ENCODE results near the gene EID2. TPM values are rescaled to one million over a fixed set of nuclear protein-coding genes. Genes with fewer than 3 reads are reported as not detected.

EID2 gene
- total and polyA plus RNA-seq, 2 of the 4 experiments (the other 2 are of a cell fraction) = 5.7 to 9.8 TPM

DNA sequence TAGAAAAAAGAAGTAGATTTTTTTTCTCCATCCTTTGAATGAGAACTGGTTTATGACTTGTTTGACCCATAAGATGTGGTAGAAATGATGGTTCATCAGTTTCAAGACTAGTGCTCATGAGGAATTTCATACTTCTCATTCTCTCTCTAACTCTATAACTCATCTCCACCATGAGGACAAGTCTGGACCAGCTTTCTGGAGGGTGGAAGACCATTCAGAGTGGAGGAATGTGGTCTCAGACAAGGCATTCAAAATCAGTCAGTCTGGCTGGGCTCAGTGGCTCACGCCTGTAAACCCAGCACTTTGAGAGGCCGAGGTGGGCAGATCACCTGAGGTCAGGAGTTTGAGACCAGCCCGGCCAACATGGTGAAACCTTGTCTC lies 3.5 kb upstream of the EID2 start:
- no peak for ATAC-seq (ENCODE audit: low read depth)

More for the DNA sequence above, 3.5 kb upstream of the EID2 start:
- no peak overlapping the region for H2BK15ac ChIP-seq (ENCODE audit: low read depth, low read length)
- H3K9me1 ChIP-seq (ENCODE audit: insufficient read depth, low read length) = no peaks in the 10 kb centered on the region
- no CpG with 5 or more reads among the region's 3 CpGs for whole genome bisulfite sequencing, 2 experiments (ENCODE audit: extremely low coverage in 2 of 2, insufficient read length in 1 of 2)
- intact Hi-C loops (cut with micrococcal nuclease) = loop anchor here (5.0 kb wide), 1 partner anchor 279 kb away; no protein-coding TSS in a partner anchor
- H3K4me3 ChIP-seq (ENCODE audit: insufficient read depth, low read depth, low read length) = no peak overlapping the region
- H2AFZ ChIP-seq (replicated peaks; ENCODE audit: low read length, poor library complexity) = no peak overlapping the region
- no peak overlapping the region for H3K18ac ChIP-seq (ENCODE audit: low read depth, low read length)
- TF ChIP-seq, protein P1, sequence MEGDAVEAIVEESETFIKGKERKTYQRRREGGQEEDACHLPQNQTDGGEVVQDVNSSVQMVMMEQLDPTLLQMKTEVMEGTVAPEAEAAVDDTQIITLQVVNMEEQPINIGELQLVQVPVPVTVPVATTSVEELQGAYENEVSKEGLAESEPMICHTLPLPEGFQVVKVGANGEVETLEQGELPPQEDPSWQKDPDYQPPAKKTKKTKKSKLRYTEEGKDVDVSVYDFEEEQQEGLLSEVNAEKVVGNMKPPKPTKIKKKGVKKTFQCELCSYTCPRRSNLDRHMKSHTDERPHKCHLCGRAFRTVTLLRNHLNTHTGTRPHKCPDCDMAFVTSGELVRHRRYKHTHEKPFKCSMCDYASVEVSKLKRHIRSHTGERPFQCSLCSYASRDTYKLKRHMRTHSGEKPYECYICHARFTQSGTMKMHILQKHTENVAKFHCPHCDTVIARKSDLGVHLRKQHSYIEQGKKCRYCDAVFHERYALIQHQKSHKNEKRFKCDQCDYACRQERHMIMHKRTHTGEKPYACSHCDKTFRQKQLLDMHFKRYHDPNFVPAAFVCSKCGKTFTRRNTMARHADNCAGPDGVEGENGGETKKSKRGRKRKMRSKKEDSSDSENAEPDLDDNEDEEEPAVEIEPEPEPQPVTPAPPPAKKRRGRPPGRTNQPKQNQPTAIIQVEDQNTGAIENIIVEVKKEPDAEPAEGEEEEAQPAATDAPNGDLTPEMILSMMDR (conservative IDR thresholded peaks at IDR 0.05; ENCODE audit: low read depth, low read length) = no peak
- TF ChIP-seq SMC3 (IDR thresholded peaks at IDR 0.05; ENCODE audit: low read depth, low read length) = no peak
- TF ChIP-seq POLR2A (IDR thresholded peaks at IDR 0.05; ENCODE audit: low read depth, low read length) = no peak
- TF ChIP-seq RCOR1 (IDR thresholded peaks at IDR 0.05; ENCODE audit: insufficient replicate concordance, low read length) = no peak
- no peak for TF ChIP-seq FOS (IDR thresholded peaks at IDR 0.05; ENCODE audit: low read depth, low read length)
- TF ChIP-seq MAZ (IDR thresholded peaks at IDR 0.05; ENCODE audit: borderline replicate concordance, low read depth, low read length) = no peak
- TF ChIP-seq MXI1 (IDR thresholded peaks at IDR 0.05; ENCODE audit: borderline replicate concordance, low read depth, low read length) = no peak
- TF ChIP-seq, protein P2, sequence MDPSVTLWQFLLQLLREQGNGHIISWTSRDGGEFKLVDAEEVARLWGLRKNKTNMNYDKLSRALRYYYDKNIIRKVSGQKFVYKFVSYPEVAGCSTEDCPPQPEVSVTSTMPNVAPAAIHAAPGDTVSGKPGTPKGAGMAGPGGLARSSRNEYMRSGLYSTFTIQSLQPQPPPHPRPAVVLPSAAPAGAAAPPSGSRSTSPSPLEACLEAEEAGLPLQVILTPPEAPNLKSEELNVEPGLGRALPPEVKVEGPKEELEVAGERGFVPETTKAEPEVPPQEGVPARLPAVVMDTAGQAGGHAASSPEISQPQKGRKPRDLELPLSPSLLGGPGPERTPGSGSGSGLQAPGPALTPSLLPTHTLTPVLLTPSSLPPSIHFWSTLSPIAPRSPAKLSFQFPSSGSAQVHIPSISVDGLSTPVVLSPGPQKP (IDR thresholded peaks at IDR 0.05; ENCODE audit: borderline replicate concordance, low read depth, low read length) = no peak
- TF ChIP-seq CHD1 (IDR thresholded peaks at IDR 0.05; ENCODE audit: low read depth, low read length) = no peak
- no peak for TF ChIP-seq RFX5 (IDR thresholded peaks at IDR 0.05; ENCODE audit: low read depth, low read length)
- no peak for TF ChIP-seq BHLHE40 (IDR thresholded peaks at IDR 0.05; ENCODE audit: low read depth, low read length)
- TF ChIP-seq RAD21 (IDR thresholded peaks at IDR 0.05; ENCODE audit: low read length) = no peak
- TF ChIP-seq, protein P3, sequence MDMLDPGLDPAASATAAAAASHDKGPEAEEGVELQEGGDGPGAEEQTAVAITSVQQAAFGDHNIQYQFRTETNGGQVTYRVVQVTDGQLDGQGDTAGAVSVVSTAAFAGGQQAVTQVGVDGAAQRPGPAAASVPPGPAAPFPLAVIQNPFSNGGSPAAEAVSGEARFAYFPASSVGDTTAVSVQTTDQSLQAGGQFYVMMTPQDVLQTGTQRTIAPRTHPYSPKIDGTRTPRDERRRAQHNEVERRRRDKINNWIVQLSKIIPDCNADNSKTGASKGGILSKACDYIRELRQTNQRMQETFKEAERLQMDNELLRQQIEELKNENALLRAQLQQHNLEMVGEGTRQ (IDR thresholded peaks at IDR 0.05; ENCODE audit: low read depth, low read length) = no peak
- TF ChIP-seq NFE2L2 (IDR thresholded peaks at IDR 0.05; ENCODE audit: low read depth, low read length) = no peak
- TF ChIP-seq CEBPB (IDR thresholded peaks at IDR 0.05; ENCODE audit: low read depth, low read length) = no peak
- TF ChIP-seq MAFK (IDR thresholded peaks at IDR 0.05; ENCODE audit: low read depth, low read length) = no peak
- H2BK120ac ChIP-seq (ENCODE audit: low read depth, low read length) = no peak overlapping the region
- no peak overlapping the region for H4K5ac ChIP-seq (ENCODE audit: low read depth, low read length)
- H3K4ac ChIP-seq (ENCODE audit: low read depth, low read length) = no peak overlapping the region
- no peak overlapping the region for H3K27ac ChIP-seq (ENCODE audit: insufficient read depth, low read length)
- H3K36me3 ChIP-seq (ENCODE audit: control insufficient read depth, insufficient read depth, low read length) = no peaks in the 10 kb centered on the region
- POLR2A ChIA-PET (ENCODE audit: unreplicated experiment) = no interaction called here
- DNase-seq = no peak
- H3K27me3 ChIP-seq (ENCODE audit: control insufficient read depth, insufficient read depth, low read length) = peaks cover 5% of the 10 kb centered on the region
- peaks cover 0 to 10% of the 10 kb centered on the region in 2 experiments; a peak in 3 of 4 replicates for H3K79me1 ChIP-seq (ENCODE audit: low read depth in 1 of 2, low read length in 2 of 2)
- H3K56ac ChIP-seq (ENCODE audit: extremely low read depth, insufficient read depth, low read length) = no peak overlapping the region
- no TSS peak for BruUV-seq (replicated peaks)
- no peak overlapping the region for H3K9ac ChIP-seq (ENCODE audit: low read depth, low read length)
- no peaks in the 10 kb centered on the region for H3K4me1 ChIP-seq (ENCODE audit: control insufficient read depth, insufficient read depth, low read length)
- in situ Hi-C loops (cut with MboI; ENCODE audit: low sequenced_read_pairs) = loop anchor here (10.0 kb wide), 1 partner anchor 301 kb away; the partner anchor contains the start of gene FBL
- no peak overlapping the region for H3K14ac ChIP-seq (replicated peaks; ENCODE audit: low read depth, low read length)
- CTCF ChIA-PET = interaction anchor here (1.7 kb wide), 1 partner anchor 8 kb away, joined by 4 read pairs; no protein-coding TSS in a partner anchor
- no peak overlapping the region for H3K4me2 ChIP-seq (ENCODE audit: low read depth, low read length)
- H2AK9ac ChIP-seq (replicated peaks; ENCODE audit: low read depth, low read length, poor library complexity) = no peak overlapping the region
- dilution Hi-C loops (cut with HindIII; ENCODE audit: low sequenced_read_pairs, unreplicated experiment) = no loop called here
- peaks cover 3% of the 10 kb centered on the region; the same call in 1 of the 2 replicates for H4K20me1 ChIP-seq (ENCODE audit: insufficient read depth, low read length)
- H4K8ac ChIP-seq (ENCODE audit: low read depth in 2 of 2, low read length in 2 of 2) = no peak overlapping the region
- H3K23ac ChIP-seq (ENCODE audit: low read depth, low read length) = no peak overlapping the region
- H2BK20ac ChIP-seq (ENCODE audit: low read depth, low read length) = no peak overlapping the region
- H2BK5ac ChIP-seq (ENCODE audit: low read depth, low read length, poor library complexity, severe bottlenecking) = no peak overlapping the region
- no peaks in the 10 kb centered on the region for H3K9me3 ChIP-seq (ENCODE audit: control insufficient read depth, insufficient read depth, low read length)
- no peak overlapping the region for H4K91ac ChIP-seq (ENCODE audit: insufficient read depth, low read depth, low read length)
- no peak overlapping the region for H2AK5ac ChIP-seq (ENCODE audit: low read depth, low read length)

Measured in IMR-90 (cell line).